Neuronal stem cell (in vitro differentiated cells): Measurements from ENCODE around the gene RASSF7.

Experiments used
- DNase-seq: peaks from one replicate; pipeline ENCODE4 v3.0.0-alpha.2; 2013; ENCODE audit warnings: low spot score
- H2AFZ ChIP-seq: one replicate; pipeline ENCODE4 v1.6.1; 2013; ENCODE audit warnings: mild to moderate bottlenecking, low read length, inconsistent platforms
- H2AK5ac ChIP-seq: 2 replicates; pipeline ENCODE4 v1.6.1; 2013; ENCODE audit warnings: low read depth, mild to moderate bottlenecking, inconsistent platforms, low read length, moderate library complexity, mixed read lengths
- H2BK120ac ChIP-seq: 2 replicates; pipeline ENCODE4 v1.6.1; 2013; ENCODE audit warnings: low read depth, mild to moderate bottlenecking, inconsistent platforms, low read length, moderate library complexity, mixed read lengths
- H2BK12ac ChIP-seq: one replicate; pipeline ENCODE4 v1.6.1; 2013; ENCODE audit warnings: low read length, inconsistent platforms
- H2BK15ac ChIP-seq: 2 replicates; pipeline ENCODE4 v1.6.1; 2013; ENCODE audit warnings: mild to moderate bottlenecking, low read length, inconsistent platforms, mixed read lengths
- H2BK5ac ChIP-seq: one replicate; pipeline ENCODE4 v1.6.1; 2013; ENCODE audit warnings: inconsistent platforms, mild to moderate bottlenecking, low read length, moderate library complexity
- H3K14ac ChIP-seq: one replicate; pipeline ENCODE4 v1.6.1; 2013; ENCODE audit warnings: low read length, inconsistent platforms
- H3K18ac ChIP-seq: 2 replicates; pipeline ENCODE4 v1.6.1; 2013; ENCODE audit warnings: low read length, inconsistent platforms
- H3K23ac ChIP-seq: 2 replicates; pipeline ENCODE4 v1.6.1; 2013; ENCODE audit warnings: low read depth, mild to moderate bottlenecking, mixed read lengths, low read length, inconsistent platforms; ENCODE audit not compliant: poor library complexity
- H3K27ac ChIP-seq: replicated peaks from 3 replicates; pipeline ENCODE4 v1.5.1; 2013; ENCODE audit warnings: low read length, inconsistent platforms
- H3K27me3 ChIP-seq, 3 experiments: 2 replicates each; pipeline ENCODE4 v1.6.1; 2013; ENCODE audit warnings: low read length in 3 of 3, mild to moderate bottlenecking in 2 of 3, inconsistent platforms in 1 of 3, low read depth in 1 of 3, mixed read lengths in 1 of 3, moderate library complexity in 1 of 3; ENCODE audit not compliant: control insufficient read depth in 3 of 3, insufficient read depth in 3 of 3
- H3K36me3 ChIP-seq, 2 donors: replicated peaks in 1 of 2; 2 replicates each; pipeline ENCODE4 v1.6.1; 2013; ENCODE audit warnings: low read length in 2 of 2; ENCODE audit not compliant: control insufficient read depth in 2 of 2, insufficient read depth in 2 of 2
- H3K4ac ChIP-seq: 2 replicates; pipeline ENCODE4 v1.6.1; 2013; ENCODE audit warnings: inconsistent platforms, mild to moderate bottlenecking, low read length, moderate library complexity
- H3K4me1 ChIP-seq, 2 donors: 1 replicate in 1 of 2; 2 replicates in 1 of 2; pipeline ENCODE4 v1.6.1; 2013; ENCODE audit warnings: low read length in 2 of 2, low read depth in 1 of 2; ENCODE audit not compliant: control insufficient read depth in 2 of 2, insufficient read depth in 1 of 2
- H3K4me2 ChIP-seq: one replicate; pipeline ENCODE4 v1.6.1; 2013; ENCODE audit warnings: mild to moderate bottlenecking, low read length, inconsistent platforms; ENCODE audit not compliant: insufficient read depth, poor library complexity, severe bottlenecking
- H3K4me3 ChIP-seq, 2 donors: 2 replicates each; pipeline ENCODE4 v1.5.1; 2013; ENCODE audit warnings: low read length in 2 of 2, mild to moderate bottlenecking in 2 of 2, inconsistent platforms in 1 of 2, moderate library complexity in 1 of 2
- H3K79me1 ChIP-seq: one replicate; pipeline ENCODE4 v1.6.1; 2013; ENCODE audit warnings: low read depth, mild to moderate bottlenecking, inconsistent platforms, low read length, moderate library complexity
- H3K9ac ChIP-seq: one replicate; pipeline ENCODE4 v1.6.1; 2013; ENCODE audit warnings: mild to moderate bottlenecking, low read depth, low read length, inconsistent platforms; ENCODE audit not compliant: poor library complexity
- H3K9me3 ChIP-seq, 2 donors: replicated peaks in 1 of 2; 2 replicates each; pipeline versions ENCODE3 to v1.6.1; 2013; ENCODE audit warnings: low read length in 2 of 2, mild to moderate bottlenecking in 2 of 2, inconsistent platforms in 1 of 2, low read depth in 1 of 2, mixed read lengths in 1 of 2, moderate library complexity in 1 of 2; ENCODE audit not compliant: control insufficient read depth in 2 of 2, insufficient read depth in 1 of 2
- H4K8ac ChIP-seq: one replicate; pipeline ENCODE4 v1.6.1; 2013; ENCODE audit warnings: low read depth, mild to moderate bottlenecking, inconsistent platforms, low read length, moderate library complexity
- H4K91ac ChIP-seq: one replicate; pipeline ENCODE4 v1.6.1; 2013; ENCODE audit warnings: low read length, low read depth, mild to moderate bottlenecking, inconsistent platforms; ENCODE audit not compliant: poor library complexity
- WGBS, 2 donors: extraction: QIAGEN DNeasy Blood & Tissue Kit; methylation state at CpG; one replicate each; pipeline ENCODE4 v1.1.7; 2013; ENCODE audit warnings: missing lambda C conversion rate in 2 of 2, mixed read lengths in 1 of 2; ENCODE audit not compliant: insufficient read length in 2 of 2, insufficient replicate concordance in 1 of 2; ENCODE audit errors: extremely low coverage in 2 of 2; 5-methylcytosine and 5-hydroxymethylcytosine counted together

Gene RASSF7

GRCh38 chr11:611001-611996 lies 50.5 kb downstream of the RASSF7 start:
- DNase-seq = no peak
- Histone ChIP-seq H3K14ac (no peak overlapping the region), H2AFZ (no peak overlapping the region), H3K79me1 (peaks cover 17% of the 10 kb centered on the region), H3K36me3 (peaks cover 58 to 81% of the 10 kb centered on the region in 2 donors), H3K23ac (peak overlapping the region; percentile 44), H2BK5ac (peak overlapping the region; percentile 66), H4K91ac (no peak overlapping the region), H3K27me3 (peaks cover 0 to 2% (median 0%) of the 10 kb centered on the region in 3 experiments), H3K4me2 (no peak overlapping the region), H3K4ac (no peak overlapping the region), H2BK15ac (no peak overlapping the region), H3K4me1 (peaks cover 3 to 7% of the 10 kb centered on the region in 2 donors), H2AK5ac (no peak overlapping the region), H4K8ac (no peak overlapping the region), H3K9me3 (no peaks in the 10 kb centered on the region), H3K9ac (no peak overlapping the region), H2BK12ac (no peak overlapping the region), H3K27ac (no peak overlapping the region), H3K18ac (no peak overlapping the region), H3K4me3 (no peak overlapping the region), H2BK120ac (no peak overlapping the region)
- no CpG with 5 or more reads among the region's 49 CpGs for WGBS, 2 donors

DNA sequence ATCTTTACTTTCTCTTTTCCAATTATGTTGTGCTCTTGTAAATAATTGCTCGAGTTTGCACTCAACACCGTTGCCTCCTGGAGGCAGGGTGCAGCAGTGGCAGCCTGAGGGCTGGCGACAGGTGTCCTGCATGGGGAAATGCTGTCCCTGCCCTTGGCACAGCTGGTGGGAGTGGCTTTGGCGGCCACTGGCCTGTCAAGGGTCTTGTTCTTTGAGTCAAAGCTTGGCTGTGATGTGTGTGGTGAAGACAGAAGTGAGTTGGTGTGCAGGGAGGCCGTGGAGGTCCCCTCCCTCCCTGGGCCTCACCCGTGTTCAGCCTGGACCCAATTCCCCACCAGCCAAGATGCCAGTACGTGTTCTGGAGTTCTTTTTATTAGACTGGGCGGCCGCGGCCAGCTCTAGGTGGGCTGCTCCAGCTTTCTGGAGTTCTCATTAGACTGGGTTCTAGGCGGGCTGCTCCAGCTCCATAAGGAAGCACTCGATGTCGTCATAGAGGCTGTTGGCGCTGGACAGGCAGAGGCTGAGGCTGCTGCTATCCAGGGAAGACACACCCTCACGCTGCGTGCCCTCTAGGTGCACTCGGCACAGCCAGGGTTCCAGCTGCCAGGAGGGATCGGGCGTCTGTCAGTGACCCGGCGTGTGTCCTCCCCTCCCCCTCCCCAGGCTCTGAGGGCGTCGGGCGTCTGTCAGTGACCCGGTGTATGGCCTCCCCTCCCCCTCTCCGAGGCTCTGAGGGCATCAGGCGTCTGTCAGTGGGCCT lies 51.6 kb downstream of the RASSF7 start:
- peak overlapping the region; percentile 30 for H3K9ac ChIP-seq
- H3K36me3 ChIP-seq = peaks cover 47 to 70% of the 10 kb centered on the region in 2 donors
- H2BK15ac ChIP-seq = no peak overlapping the region
- no peak overlapping the region for H3K18ac ChIP-seq
- H3K4me3 ChIP-seq = no peak overlapping the region
- no peak overlapping the region for H3K4ac ChIP-seq
- no CpG with 5 or more reads among the region's 27 CpGs for WGBS, 2 donors
- H4K91ac ChIP-seq = no peak overlapping the region
- H2BK120ac ChIP-seq = no peak overlapping the region
- H3K27ac ChIP-seq = no peak overlapping the region
- no peak overlapping the region for H2AK5ac ChIP-seq
- H3K79me1 ChIP-seq = peaks cover 21% of the 10 kb centered on the region
- peak overlapping the region; percentile 86 for H3K23ac ChIP-seq
- DNase-seq = no peak
- no peak overlapping the region for H2BK12ac ChIP-seq
- no peak overlapping the region for H2AFZ ChIP-seq
- H3K27me3 ChIP-seq = peaks cover 0 to 2% (median 0%) of the 10 kb centered on the region in 3 experiments
- H3K4me1 ChIP-seq = peaks cover 3 to 7% of the 10 kb centered on the region in 2 donors
- H2BK5ac ChIP-seq = no peak overlapping the region
- H4K8ac ChIP-seq = no peak overlapping the region
- no peaks in the 10 kb centered on the region for H3K9me3 ChIP-seq
- no peak overlapping the region for H3K14ac ChIP-seq
- no peak overlapping the region for H3K4me2 ChIP-seq

DNA sequence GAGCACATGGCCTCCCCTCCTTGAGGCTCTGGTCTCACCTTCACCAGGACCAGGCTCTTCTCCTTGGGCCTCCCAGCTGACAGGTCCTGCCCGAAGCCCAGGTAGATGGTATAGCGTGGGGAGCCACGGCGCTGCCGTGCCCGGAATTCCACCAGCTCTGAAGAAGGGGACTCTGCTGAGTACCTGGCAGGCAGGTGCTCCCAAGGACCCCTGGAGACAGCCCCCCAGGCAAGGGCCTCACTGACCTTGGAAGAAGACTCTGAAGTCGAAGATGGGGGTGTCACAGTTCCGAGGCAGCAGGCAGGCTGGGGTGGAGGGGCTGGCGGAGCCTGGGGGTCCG lies 52.2 kb downstream of the RASSF7 start:
- H3K36me3 ChIP-seq = peaks cover 42 to 64% of the 10 kb centered on the region in 2 donors
- peaks cover 21% of the 10 kb centered on the region for H3K79me1 ChIP-seq
- H3K4ac ChIP-seq = no peak overlapping the region
- no peak overlapping the region for H3K4me2 ChIP-seq
- no peaks in the 10 kb centered on the region for H3K9me3 ChIP-seq
- no peak overlapping the region for H3K14ac ChIP-seq
- peak overlapping the region; percentile 30 for H3K9ac ChIP-seq
- H4K91ac ChIP-seq = no peak overlapping the region
- no peak overlapping the region for H2BK12ac ChIP-seq
- H2BK120ac ChIP-seq = no peak overlapping the region
- no peak overlapping the region for H3K18ac ChIP-seq
- no peak overlapping the region for H2BK15ac ChIP-seq
- H2AFZ ChIP-seq = no peak overlapping the region
- H3K23ac ChIP-seq = no peak overlapping the region
- H3K4me1 ChIP-seq = peaks cover 3 to 7% of the 10 kb centered on the region in 2 donors
- no peak overlapping the region for H3K27ac ChIP-seq
- H2AK5ac ChIP-seq = peak overlapping the region; percentile 81
- no peak for DNase-seq
- peaks cover 0 to 2% (median 0%) of the 10 kb centered on the region in 3 experiments for H3K27me3 ChIP-seq
- no peak overlapping the region for H2BK5ac ChIP-seq
- H3K4me3 ChIP-seq = no peak overlapping the region
- WGBS, 2 donors = no CpG with 5 or more reads among the region's 10 CpGs
- peak overlapping the region; percentile 23 for H4K8ac ChIP-seq
